ENCODE data around the gene ACSF2. TPM values are rescaled to one million over a fixed set of nuclear protein-coding genes. Genes with fewer than 3 reads are reported as not detected.
"Not testable (repeated sequence)": the region's sequence is repeated elsewhere in the genome, so short reads cannot be mapped to it uniquely, and the experiment has no call there.

Gene ACSF2
- total RNA-seq, 1 experiment from 2014 or later, result 17.2 TPM

GRCh38 chr17:50414808-50415207 is 11.2 kb upstream of the ACSF2 start:
- no peak overlapping the region for H3K27ac ChIP-seq (ENCODE audit: low read length)
- TF ChIP-seq POLR2AphosphoS5 (IDR thresholded peaks at IDR 0.05; ENCODE audit: low read depth, low read length) (no peak), TCF7L2 (IDR thresholded peaks at IDR 0.05; ENCODE audit: low read depth, low read length) (no peak), SIN3A (IDR thresholded peaks at IDR 0.05; ENCODE audit: borderline replicate concordance, insufficient read depth, low read depth, low read length) (no peak), REST (IDR thresholded peaks at IDR 0.05; ENCODE audit: insufficient read depth in 1 of 2, low read depth in 2 of 2, low read length in 1 of 2) (no peak)
- TF ChIP-seq, protein P1, sequence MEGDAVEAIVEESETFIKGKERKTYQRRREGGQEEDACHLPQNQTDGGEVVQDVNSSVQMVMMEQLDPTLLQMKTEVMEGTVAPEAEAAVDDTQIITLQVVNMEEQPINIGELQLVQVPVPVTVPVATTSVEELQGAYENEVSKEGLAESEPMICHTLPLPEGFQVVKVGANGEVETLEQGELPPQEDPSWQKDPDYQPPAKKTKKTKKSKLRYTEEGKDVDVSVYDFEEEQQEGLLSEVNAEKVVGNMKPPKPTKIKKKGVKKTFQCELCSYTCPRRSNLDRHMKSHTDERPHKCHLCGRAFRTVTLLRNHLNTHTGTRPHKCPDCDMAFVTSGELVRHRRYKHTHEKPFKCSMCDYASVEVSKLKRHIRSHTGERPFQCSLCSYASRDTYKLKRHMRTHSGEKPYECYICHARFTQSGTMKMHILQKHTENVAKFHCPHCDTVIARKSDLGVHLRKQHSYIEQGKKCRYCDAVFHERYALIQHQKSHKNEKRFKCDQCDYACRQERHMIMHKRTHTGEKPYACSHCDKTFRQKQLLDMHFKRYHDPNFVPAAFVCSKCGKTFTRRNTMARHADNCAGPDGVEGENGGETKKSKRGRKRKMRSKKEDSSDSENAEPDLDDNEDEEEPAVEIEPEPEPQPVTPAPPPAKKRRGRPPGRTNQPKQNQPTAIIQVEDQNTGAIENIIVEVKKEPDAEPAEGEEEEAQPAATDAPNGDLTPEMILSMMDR (IDR thresholded peaks at IDR 0.05), result no peak
- H3K4me3 ChIP-seq (ENCODE audit: low read depth in 2 of 2, low read length in 2 of 2), result no peak overlapping the region
- ATAC-seq, result no peak
- intact Hi-C loops (cut with micrococcal nuclease; ENCODE audit: unreplicated experiment), result no loop called here
- H3K36me3 ChIP-seq (ENCODE audit: control insufficient read depth, insufficient read depth, low read length), result no peaks in the 10 kb centered on the region
- no peaks in the 10 kb centered on the region for H3K27me3 ChIP-seq (ENCODE audit: control insufficient read depth, insufficient read depth, low read length)
- in situ Hi-C loops (cut with HindIII; ENCODE audit: low pct_unique_long_range_greater_than_20kb, low sequenced_read_pairs), result no loop called here
- no TSS peak for BruUV-seq (replicated peaks)
- H3K4me1 ChIP-seq (ENCODE audit: control insufficient read depth, insufficient read depth, low read length), result no peaks in the 10 kb centered on the region
- ChIA-PET POLR2A (no interaction called here), CTCF (no interaction called here)
- H3K9me3 ChIP-seq (ENCODE audit: control insufficient read depth, insufficient read depth, low read depth, low read length), result no peaks in the 10 kb centered on the region
- no peak for DNase-seq (ENCODE audit: low read depth, low spot score)

- POLR2A ChIA-PET; ATAC-seq; H3K27me3 ChIP-seq (ENCODE audit: control insufficient read depth, insufficient read depth, low read length); H3K4me1 ChIP-seq (ENCODE audit: control insufficient read depth, insufficient read depth, low read length); H3K27ac ChIP-seq (ENCODE audit: low read length); H3K4me3 ChIP-seq (ENCODE audit: low read depth in 2 of 2, low read length in 2 of 2); CTCF ChIA-PET; intact Hi-C loops (cut with micrococcal nuclease; ENCODE audit: unreplicated experiment); DNase-seq (ENCODE audit: low read depth, low spot score); BruUV-seq (replicated peaks); H3K36me3 ChIP-seq (ENCODE audit: control insufficient read depth, insufficient read depth, low read length); in situ Hi-C loops (cut with HindIII; ENCODE audit: low pct_unique_long_range_greater_than_20kb, low sequenced_read_pairs); H3K9me3 ChIP-seq (ENCODE audit: control insufficient read depth, insufficient read depth, low read depth, low read length): not testable (repeated sequence)
These were observed 6.4 kb upstream of the ACSF2 start for GRCh38 chr17:50419577-50419976.

- ATAC-seq (no peak), DNase-seq (ENCODE audit: low read depth, low spot score) (no peak)
- Histone ChIP-seq H3K27ac (ENCODE audit: low read length) (no peak overlapping the region), H3K36me3 (ENCODE audit: control insufficient read depth, insufficient read depth, low read length) (no peaks in the 10 kb centered on the region), H3K9me3 (ENCODE audit: control insufficient read depth, insufficient read depth, low read depth, low read length) (no peaks in the 10 kb centered on the region), H3K4me1 (ENCODE audit: control insufficient read depth, insufficient read depth, low read length) (peaks cover 6% of the 10 kb centered on the region), H3K4me3 (ENCODE audit: low read depth in 2 of 2, low read length in 2 of 2) (no peak overlapping the region), H3K27me3 (ENCODE audit: control insufficient read depth, insufficient read depth, low read length) (no peaks in the 10 kb centered on the region)
- POLR2A ChIA-PET, result interaction anchor here (0.6 kb wide), 1 partner anchor 17 kb away, joined by 5 read pairs; no protein-coding TSS in a partner anchor
- BruUV-seq (replicated peaks), result no TSS peak
- TF ChIP-seq SIN3A (IDR thresholded peaks at IDR 0.05; ENCODE audit: borderline replicate concordance, insufficient read depth, low read depth, low read length) (no peak), REST (IDR thresholded peaks at IDR 0.05; ENCODE audit: insufficient read depth in 1 of 2, low read depth in 2 of 2, low read length in 1 of 2) (no peak), POLR2AphosphoS5 (IDR thresholded peaks at IDR 0.05; ENCODE audit: low read depth, low read length) (no peak), TCF7L2 (IDR thresholded peaks at IDR 0.05; ENCODE audit: low read depth, low read length) (no peak)
- TF ChIP-seq, protein P1 (IDR thresholded peaks at IDR 0.05), result no peak
- intact Hi-C loops (cut with micrococcal nuclease; ENCODE audit: unreplicated experiment) (no loop called here), in situ Hi-C loops (cut with HindIII; ENCODE audit: low pct_unique_long_range_greater_than_20kb, low sequenced_read_pairs) (no loop called here)
- CTCF ChIA-PET, result no interaction called here
These were observed 5.5 kb upstream of the ACSF2 start for GRCh38 chr17:50420419-50421112.

Measured in Panc1 (cell line).